H9 (cell line): Measurements from ENCODE around the gene EFL1. TPM values are rescaled to one million over a fixed set of nuclear protein-coding genes. Genes with fewer than 3 reads are reported as not detected.

Source experiments
- DNase-seq: peaks from one replicate; pipeline ENCODE4 v3.0.0-alpha.2; 2017
- H2AFZ ChIP-seq: one replicate; pipeline ENCODE4 v1.6.1; 2013; ENCODE audit warnings: mild to moderate bottlenecking, low read length, control low read depth, moderate library complexity
- H2AK5ac ChIP-seq: 2 replicates; pipeline ENCODE4 v1.6.1; 2013; ENCODE audit warnings: low read length, control low read depth, mixed read lengths; ENCODE audit not compliant: insufficient read length
- H2BK120ac ChIP-seq: one replicate; pipeline ENCODE4 v1.6.1; 2013; ENCODE audit warnings: low read depth, mild to moderate bottlenecking, low read length, control low read depth, inconsistent platforms; ENCODE audit not compliant: poor library complexity, severe bottlenecking
- H2BK12ac ChIP-seq: 2 replicates; pipeline ENCODE4 v1.6.1; 2013; ENCODE audit warnings: low read length, control low read depth, mixed read lengths, low read depth; ENCODE audit not compliant: insufficient read length
- H2BK15ac ChIP-seq: 2 replicates; pipeline ENCODE4 v1.6.1; 2013; ENCODE audit warnings: low read depth, low read length, control low read depth
- H2BK20ac ChIP-seq: one replicate; pipeline ENCODE4 v1.6.1; 2013; ENCODE audit warnings: low read depth, mild to moderate bottlenecking, low read length, control low read depth, inconsistent platforms; ENCODE audit not compliant: poor library complexity, severe bottlenecking
- H2BK5ac ChIP-seq: 2 replicates; pipeline ENCODE4 v1.6.1; 2013; ENCODE audit warnings: low read length, control low read depth, mixed read lengths; ENCODE audit not compliant: insufficient read length
- H3K14ac ChIP-seq: 2 replicates; pipeline ENCODE4 v1.6.1; 2013; ENCODE audit warnings: low read length, control low read depth; ENCODE audit not compliant: insufficient read depth
- H3K18ac ChIP-seq: 2 replicates; pipeline ENCODE4 v1.6.1; 2013; ENCODE audit warnings: low read depth, mild to moderate bottlenecking, mixed read lengths, low read length, control low read depth; ENCODE audit not compliant: insufficient read length
- H3K23ac ChIP-seq: 2 replicates; pipeline ENCODE4 v1.6.1; 2013; ENCODE audit warnings: low read length, control low read depth, mixed read lengths, low read depth; ENCODE audit not compliant: insufficient read length
- H3K23me2 ChIP-seq: 2 replicates; pipeline ENCODE4 v1.6.1; 2013; ENCODE audit warnings: low read depth, mild to moderate bottlenecking, mixed read lengths, low read length, control low read depth; ENCODE audit not compliant: insufficient read length, poor library complexity, severe bottlenecking
- H3K27ac ChIP-seq: 2 replicates; pipeline ENCODE4 v1.5.1; 2013; ENCODE audit warnings: low read length, control low read depth, mixed read lengths, low read depth; ENCODE audit not compliant: insufficient read length
- H3K27me3 ChIP-seq: 2 replicates; pipeline ENCODE4 v1.6.1; 2013; ENCODE audit warnings: low read length, control low read depth, inconsistent platforms; ENCODE audit not compliant: insufficient read depth
- H3K4ac ChIP-seq: 2 replicates; pipeline ENCODE4 v1.6.1; 2013; ENCODE audit warnings: low read depth, mild to moderate bottlenecking, control low read depth, inconsistent platforms, low read length, moderate library complexity
- H3K4me1 ChIP-seq: 2 replicates; pipeline ENCODE4 v1.6.1; 2013; ENCODE audit warnings: low read length, control low read depth, inconsistent platforms; ENCODE audit not compliant: insufficient read depth
- H3K4me2 ChIP-seq: 2 replicates; pipeline ENCODE4 v1.6.1; 2013; ENCODE audit warnings: low read length, control low read depth, mixed read lengths; ENCODE audit not compliant: insufficient read length, insufficient read depth
- H3K56ac ChIP-seq: 2 replicates; pipeline ENCODE4 v1.6.1; 2013; ENCODE audit warnings: low read depth, mild to moderate bottlenecking, mixed read lengths, low read length, control low read depth; ENCODE audit not compliant: insufficient read length
- H3K79me1 ChIP-seq: 2 replicates; pipeline ENCODE4 v1.6.1; 2013; ENCODE audit warnings: low read depth, mild to moderate bottlenecking, moderate library complexity, low read length, control low read depth, inconsistent platforms; ENCODE audit not compliant: insufficient read depth, poor library complexity, severe bottlenecking
- H3K79me2 ChIP-seq: 2 replicates; pipeline ENCODE4 v1.6.1; 2013; ENCODE audit warnings: low read length, control low read depth, inconsistent platforms; ENCODE audit not compliant: insufficient read depth
- H3K9ac ChIP-seq: 2 replicates; pipeline ENCODE4 v1.6.1; 2013; ENCODE audit warnings: low read length, control low read depth, mixed read lengths; ENCODE audit not compliant: insufficient read length; ENCODE audit errors: extremely low read depth
- H3K9me3 ChIP-seq: one replicate; pipeline ENCODE4 v1.6.1; 2013; ENCODE audit warnings: low read depth, low read length, inconsistent platforms; ENCODE audit not compliant: control insufficient read depth
- H3T11ph ChIP-seq: one replicate; pipeline ENCODE4 v1.6.1; 2013; ENCODE audit warnings: mild to moderate bottlenecking, low read length, control low read depth, inconsistent platforms
- H4K20me1 ChIP-seq: one replicate; pipeline ENCODE4 v1.6.1; 2013; ENCODE audit not compliant: control insufficient read depth, insufficient read length, insufficient read depth
- H4K5ac ChIP-seq: 2 replicates; pipeline ENCODE4 v1.6.1; 2013; ENCODE audit warnings: low read depth, mild to moderate bottlenecking, mixed read lengths, low read length, control low read depth; ENCODE audit not compliant: insufficient read length
- H4K8ac ChIP-seq: replicated peaks from 2 replicates; pipeline ENCODE4 v1.6.1; 2013; ENCODE audit warnings: low read length, control low read depth, mixed read lengths, low read depth; ENCODE audit not compliant: insufficient read length
- H4K91ac ChIP-seq: 2 replicates; pipeline ENCODE4 v1.6.1; 2013; ENCODE audit warnings: low read depth, mild to moderate bottlenecking, moderate library complexity, mixed read lengths, low read length, control low read depth; ENCODE audit not compliant: insufficient read length
- H3K27ac Mint-ChIP-seq, 3 experiments: 2 replicates in 2 of 3; 3 replicates in 1 of 3; pipeline ENCODE4 v1.8.0; 2020 to 2021; ENCODE audit warnings: mixed read lengths in 3 of 3, mild to moderate bottlenecking in 1 of 3, moderate library complexity in 1 of 3
- H3K27me3 Mint-ChIP-seq: 2 replicates; pipeline ENCODE4 v1.8.0; 2021; ENCODE audit warnings: low read depth, mild to moderate bottlenecking, moderate library complexity, mixed read lengths
- H3K36me3 Mint-ChIP-seq, 3 experiments: 2 replicates in 2 of 3; 3 replicates in 1 of 3; pipeline ENCODE4 v1.8.0; 2020 to 2021; ENCODE audit warnings: low read depth in 3 of 3, mixed read lengths in 3 of 3; ENCODE audit not compliant: insufficient read depth in 1 of 3
- H3K4me1 Mint-ChIP-seq, 2 experiments: 2 replicates each; pipeline ENCODE4 v1.8.0; 2020; ENCODE audit warnings: mixed read lengths in 2 of 2
- H3K4me3 Mint-ChIP-seq, 2 experiments: 2 replicates in 1 of 2; 3 replicates in 1 of 2; pipeline ENCODE4 v1.8.0; 2020 to 2021; ENCODE audit warnings: mild to moderate bottlenecking in 2 of 2, mixed read lengths in 2 of 2, moderate library complexity in 1 of 2
- H3K9me3 Mint-ChIP-seq, 2 experiments: 2 replicates in 1 of 2; 3 replicates in 1 of 2; pipeline ENCODE4 v1.8.0; 2020; ENCODE audit warnings: mild to moderate bottlenecking in 2 of 2, mixed read lengths in 2 of 2, moderate library complexity in 1 of 2
- CTCF ChIP-seq: fragments of 200-600 bp; sonication (generic); conservative IDR thresholded peaks from 3 replicates; pipeline ENCODE4 v1.8.0; 2021; ENCODE audit warnings: antibody characterized with exemption, mild to moderate bottlenecking
- WGBS: extraction: QIAGEN DNeasy Blood & Tissue Kit; methylation state at CpG from one replicate; pipeline ENCODE4 v1.1.7; 2013; ENCODE audit warnings: missing lambda C conversion rate, low lambda C conversion rate, mixed read lengths; ENCODE audit not compliant: insufficient read length; ENCODE audit errors: extremely low coverage; 5-methylcytosine and 5-hydroxymethylcytosine counted together
- total RNA-seq: library from RNA; stranded (reverse); gene quantifications from 2 replicates; pipeline ENCODE4 v1.2.1, GENCODE V29; 2021

EFL1 gene
- total RNA-seq, 1 experiment from 2014 or later, result 29.4 TPM

DNA sequence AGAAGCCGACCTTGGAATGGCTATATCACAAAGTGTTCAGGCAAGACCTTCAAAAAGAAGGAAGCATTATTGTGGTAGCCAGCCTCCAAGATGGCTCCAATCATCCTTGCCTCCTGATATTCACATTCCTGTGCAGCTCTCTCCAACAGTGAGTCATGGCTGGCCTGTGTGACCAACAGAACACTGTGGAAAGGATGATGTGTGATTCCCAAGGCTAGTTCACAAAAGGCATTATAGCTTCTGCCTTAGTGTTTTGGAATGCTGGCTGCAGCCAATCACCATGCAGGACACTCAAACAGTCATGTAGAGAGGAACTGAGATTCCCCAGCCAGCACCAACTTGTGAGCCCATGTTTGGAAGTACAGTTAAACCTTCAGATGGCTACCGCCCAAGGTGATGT is 102.6 kb downstream of the EFL1 start:
- H3K9ac ChIP-seq, result no peak overlapping the region
- no peaks in the 10 kb centered on the region for H3K9me3 Mint-ChIP-seq
- H3K27me3 ChIP-seq, result no peaks in the 10 kb centered on the region
- no peak overlapping the region for H2AK5ac ChIP-seq
- no peak overlapping the region for H3T11ph ChIP-seq
- H3K4me2 ChIP-seq, result no peak overlapping the region
- no peak overlapping the region for H2BK15ac ChIP-seq
- no peak overlapping the region for H3K27ac Mint-ChIP-seq
- H3K27me3 Mint-ChIP-seq, result no peaks in the 10 kb centered on the region
- no peak for DNase-seq
- no peak overlapping the region for H4K5ac ChIP-seq
- no peaks in the 10 kb centered on the region for H3K9me3 ChIP-seq
- H3K4me1 Mint-ChIP-seq, result no peaks in the 10 kb centered on the region; a peak in 1 of 4 replicates
- no peak overlapping the region for H2BK5ac ChIP-seq
- H3K23me2 ChIP-seq, result no peaks in the 10 kb centered on the region
- H3K79me1 ChIP-seq, result no peaks in the 10 kb centered on the region
- no peak overlapping the region for H4K91ac ChIP-seq
- no peaks in the 10 kb centered on the region for H3K4me1 ChIP-seq
- no peak overlapping the region for H2AFZ ChIP-seq
- H4K8ac ChIP-seq, result no peak overlapping the region
- no peak overlapping the region for H2BK12ac ChIP-seq
- H3K4ac ChIP-seq, result no peak overlapping the region
- H3K27ac ChIP-seq, result no peak overlapping the region
- H3K36me3 Mint-ChIP-seq, result peaks cover 5 to 40% (median 11%) of the 10 kb centered on the region in 3 experiments; a peak in 6 of 7 replicates
- H3K23ac ChIP-seq, result no peak overlapping the region
- no peak overlapping the region for H3K4me3 Mint-ChIP-seq
- no peak for TF ChIP-seq CTCF
- no peak overlapping the region for H2BK120ac ChIP-seq
- no peak overlapping the region for H3K14ac ChIP-seq
- H3K56ac ChIP-seq, result no peak overlapping the region
- H3K79me2 ChIP-seq, result no peaks in the 10 kb centered on the region; the same call in 1 of the 2 replicates
- no peak overlapping the region for H2BK20ac ChIP-seq
- no CpG with 5 or more reads among the region's 2 CpGs for WGBS
- H4K20me1 ChIP-seq, result no peaks in the 10 kb centered on the region
- no peak overlapping the region for H3K18ac ChIP-seq
